ENCODE data around the gene RAB40C.

RAB40C gene

DNA sequence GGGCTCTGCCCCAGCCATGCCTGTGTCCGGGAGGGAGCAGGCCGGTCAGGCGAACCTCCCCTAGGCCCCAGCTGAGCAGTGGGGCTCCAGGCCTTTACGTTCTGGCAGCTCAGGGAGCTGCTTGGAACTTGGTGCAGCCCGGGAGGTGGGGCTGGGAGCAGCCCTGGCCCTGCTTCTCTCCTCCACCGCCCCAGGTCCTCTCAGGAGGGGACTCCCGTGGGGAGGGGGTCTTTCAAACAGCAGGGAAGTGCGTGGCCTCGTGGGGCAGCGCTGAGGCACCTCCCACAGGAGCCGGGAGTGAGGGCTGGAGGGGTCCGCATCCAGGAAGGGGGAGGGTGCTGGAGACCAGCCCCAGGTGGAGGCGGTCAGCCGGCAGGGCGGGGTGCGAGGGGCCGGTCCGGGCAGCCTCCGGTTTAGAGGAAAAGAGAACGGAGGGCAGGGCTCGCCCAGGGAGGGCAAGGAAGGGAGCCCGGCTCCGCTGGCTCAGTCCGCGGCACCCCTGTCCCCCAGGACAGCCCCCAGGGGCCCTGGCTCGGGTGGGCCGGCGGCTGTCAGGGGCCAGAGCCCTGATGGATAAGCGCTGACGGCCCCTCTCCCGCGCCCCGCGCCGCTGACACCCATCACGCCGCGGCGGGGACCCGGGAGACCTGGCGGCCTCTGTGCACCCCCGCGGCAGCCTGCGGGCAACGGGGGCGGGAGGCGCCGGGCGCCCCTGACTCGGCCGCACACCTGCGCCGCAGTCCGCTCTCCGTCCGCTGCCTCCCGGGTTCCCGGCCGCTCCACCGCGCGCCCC is 30.3 kb upstream of the RAB40C start:
- no peak for FAIRE-seq

GRCh38 chr16:560204-560700 is 29.6 kb upstream of the RAB40C start, which contains the start of gene PRR35:
TSS of gene PRR35 (plus strand) at chr16:560394. CDS start at chr16:563295, 2,901 bp downstream.
- no peak for FAIRE-seq

DNA sequence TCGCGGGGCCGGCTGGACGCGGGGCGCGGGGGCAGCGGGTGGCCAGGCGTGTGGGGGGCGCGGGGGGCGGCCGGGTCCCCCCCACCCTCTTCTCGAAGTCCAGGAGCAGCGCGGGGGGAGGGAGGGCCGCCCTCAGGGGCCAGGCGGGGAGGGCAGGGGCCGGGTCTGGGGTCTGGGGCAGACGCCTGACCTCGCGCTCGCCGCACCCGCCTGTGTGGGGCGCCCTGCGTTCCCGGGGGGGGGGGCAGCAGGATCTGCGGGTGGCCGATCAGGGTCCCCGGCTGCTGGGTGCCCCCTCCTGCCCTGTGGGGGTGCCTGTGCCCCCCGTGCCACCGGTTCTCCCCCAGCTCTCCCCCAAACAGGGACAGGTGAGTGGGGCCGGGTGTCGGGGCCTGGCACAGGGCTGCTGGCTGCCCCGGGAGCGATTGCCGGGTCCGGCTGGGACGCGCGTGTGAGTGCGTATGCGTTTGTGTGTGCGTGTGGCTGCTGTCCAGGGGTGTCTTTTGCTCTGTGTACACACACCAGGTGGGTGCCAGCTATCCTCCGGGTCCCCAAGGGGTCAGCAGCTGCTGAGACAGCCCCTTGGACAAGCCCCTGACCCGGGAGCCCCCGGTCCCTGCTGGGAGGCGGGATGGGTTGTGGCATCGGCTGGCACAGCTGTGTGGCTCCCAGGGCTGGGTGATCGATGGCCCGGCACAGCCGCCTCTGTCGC is 29.0 kb upstream of the RAB40C start:
- FAIRE-seq = no peak

GRCh38 chr16:561413-561794 is 28.5 kb upstream of the RAB40C start:
- FAIRE-seq = no peak

- FAIRE-seq = no peak
These were observed 27.6 kb upstream of the RAB40C start for GRCh38 chr16:561957-562938.

DNA sequence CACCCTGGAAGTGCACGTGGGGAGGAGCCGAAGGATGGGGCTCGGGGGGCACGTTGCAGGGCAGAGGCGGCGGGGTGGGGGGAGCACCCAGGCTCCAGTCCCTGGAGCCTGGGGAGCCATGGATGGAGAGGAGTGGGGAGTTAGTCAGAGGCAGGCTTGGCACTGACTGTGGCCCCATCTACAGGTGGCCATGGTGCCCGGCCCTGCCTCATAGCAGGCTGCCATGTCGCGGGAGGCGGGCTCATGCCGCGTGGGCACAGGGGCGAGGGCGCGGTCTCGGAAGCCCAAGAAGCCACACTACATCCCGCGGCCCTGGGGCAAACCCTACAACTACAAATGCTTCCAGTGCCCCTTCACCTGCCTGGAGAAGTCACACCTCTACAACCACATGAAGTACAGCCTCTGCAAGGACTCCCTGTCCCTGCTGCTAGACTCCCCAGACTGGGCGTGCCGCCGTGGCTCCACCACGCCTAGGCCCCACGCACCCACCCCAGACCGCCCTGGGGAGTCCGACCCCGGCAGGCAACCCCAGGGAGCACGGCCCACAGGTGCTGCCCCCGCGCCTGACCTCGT is 26.7 kb upstream of the RAB40C start:
- no peak for FAIRE-seq

DNA sequence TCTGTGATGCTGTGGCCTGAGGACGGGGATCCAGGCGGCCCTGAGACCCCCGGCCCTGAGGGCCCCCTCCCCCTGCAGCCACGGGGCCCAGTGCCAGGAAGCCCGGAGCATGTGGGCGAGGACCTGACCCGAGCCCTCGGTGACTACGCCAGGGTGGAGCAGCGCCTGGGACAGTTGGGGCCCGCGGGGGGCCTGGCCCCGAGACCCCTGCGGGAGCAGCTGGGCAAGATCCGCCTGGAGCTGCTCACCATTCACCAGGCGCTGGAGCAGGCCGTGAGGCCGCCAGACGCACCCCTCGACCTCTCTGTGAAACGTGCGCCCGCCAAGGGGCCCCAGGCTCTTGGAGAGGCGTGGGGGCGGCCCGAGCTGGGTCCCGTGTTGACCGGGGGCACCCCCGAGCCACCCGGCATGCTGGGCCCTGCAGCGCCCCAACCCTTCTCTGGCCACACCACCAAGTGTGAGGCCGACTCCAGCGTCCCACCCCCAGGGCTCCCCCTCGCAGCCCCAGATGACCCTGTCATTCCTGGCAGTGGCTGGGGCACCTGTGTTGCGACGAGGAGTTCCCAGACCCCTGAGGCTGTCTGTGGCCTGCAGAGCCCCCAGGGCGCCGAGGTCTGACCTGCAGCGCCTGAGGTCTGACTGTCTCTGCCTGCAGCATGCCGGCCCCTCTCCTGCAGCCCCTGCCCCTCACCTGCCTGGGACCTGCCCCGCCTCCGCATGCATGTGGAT is 25.0 kb upstream of the RAB40C start:
- FAIRE-seq = no peak

GRCh38 chr16:565419-566330 is 24.2 kb upstream of the RAB40C start:
- no peak for FAIRE-seq

DNA sequence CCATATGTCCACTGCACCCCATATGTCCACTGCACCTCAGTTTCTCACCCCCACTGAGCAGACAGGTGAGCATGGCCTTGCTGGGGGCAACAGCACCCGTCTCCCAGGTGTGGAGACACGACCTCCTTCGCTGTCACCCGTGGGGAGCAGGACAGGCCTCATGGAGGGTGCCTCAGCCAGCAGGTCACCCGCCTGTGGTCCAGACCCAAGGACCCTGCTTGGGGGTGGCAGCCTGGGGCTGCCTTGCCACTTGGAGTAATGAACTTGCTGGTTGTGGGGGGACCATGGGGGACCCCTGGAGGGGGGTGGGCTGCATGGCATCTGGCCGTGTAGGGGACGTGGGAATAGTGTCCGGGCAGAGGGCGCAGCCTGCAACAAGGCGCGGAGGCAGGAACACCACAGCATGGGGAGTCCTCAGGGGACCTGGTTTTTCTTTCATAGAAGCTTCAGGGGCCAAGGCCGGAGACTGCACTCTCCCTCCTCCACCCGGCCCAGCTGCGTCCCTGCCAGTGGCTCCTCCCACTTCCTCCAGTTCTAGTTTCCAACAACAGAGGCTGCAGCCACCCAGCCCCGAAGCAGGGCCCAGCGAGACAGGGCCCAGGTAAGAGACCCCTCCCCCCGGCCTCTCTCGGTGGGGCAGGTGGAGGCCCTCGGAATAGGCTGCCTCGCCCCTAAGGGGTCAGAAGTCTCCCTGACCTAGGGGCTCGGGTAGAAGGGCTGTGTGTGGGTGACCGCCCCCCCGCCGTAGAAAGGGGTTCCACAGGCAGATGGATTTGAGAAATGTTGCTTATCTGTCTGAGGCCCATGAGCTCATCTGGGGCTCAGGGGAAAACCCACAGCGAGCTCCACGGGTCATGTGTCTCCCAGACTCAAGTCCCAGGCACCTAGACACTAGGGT is 23.1 kb upstream of the RAB40C start, which contains the start of gene NHLRC4:
NHLRC4 (plus strand) TSS at position 531 of the 898 bp plus-strand sequence. CDS start 1,043 bp downstream, outside the sequence.
- FAIRE-seq = no peak

GRCh38 chr16:567373-568256 is 22.3 kb upstream of the RAB40C start:
- no peak for FAIRE-seq

- no peak for FAIRE-seq
These were observed 21.2 kb upstream of the RAB40C start for GRCh38 chr16:568401-569258.

DNA sequence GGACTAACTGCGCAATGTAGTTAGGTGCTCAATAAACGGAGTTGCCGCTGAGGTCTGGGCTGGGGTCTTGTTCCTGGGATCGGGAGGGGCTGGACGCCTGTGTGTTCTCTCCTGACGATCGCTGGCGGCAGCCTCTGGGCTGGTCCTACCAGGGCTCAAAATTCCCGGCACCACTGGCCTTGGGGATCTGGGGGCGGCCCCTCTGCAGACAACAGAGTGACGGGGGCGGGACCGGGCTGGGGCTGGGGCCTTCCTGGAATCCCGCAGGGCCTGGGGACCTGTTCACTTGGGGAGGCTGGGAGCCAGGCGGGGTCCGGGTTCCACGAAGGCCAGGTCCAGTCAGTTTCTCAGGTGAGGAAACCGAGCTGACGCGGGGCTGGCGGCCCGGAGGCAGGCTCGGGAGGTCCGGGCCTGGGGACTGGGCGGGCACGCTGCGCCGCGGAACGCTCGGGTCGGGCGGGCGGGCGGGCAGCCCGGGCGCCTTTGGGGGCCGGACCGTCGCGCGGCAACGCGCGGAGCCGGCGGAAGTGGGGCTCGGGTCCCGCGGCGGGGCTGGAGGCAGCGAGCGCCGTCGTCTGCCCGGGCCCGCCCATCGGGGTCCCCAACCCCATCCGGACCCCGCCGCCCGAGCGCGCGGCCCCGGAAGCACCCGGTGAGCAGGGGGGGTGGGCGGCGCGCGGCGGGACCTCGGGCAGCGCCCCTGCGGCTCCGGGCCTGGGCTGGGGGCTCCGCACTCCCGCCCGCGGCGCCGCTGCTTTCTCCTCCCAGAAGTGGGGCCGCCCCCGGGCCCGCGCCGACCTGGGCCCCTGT is 20.2 kb upstream of the RAB40C start, which contains the start of gene PIGQ:
PIGQ (plus strand) TSS at position 524 of the 810 bp plus-strand sequence. CDS start 4,107 bp downstream, outside the sequence.
- FAIRE-seq = no peak

DNA sequence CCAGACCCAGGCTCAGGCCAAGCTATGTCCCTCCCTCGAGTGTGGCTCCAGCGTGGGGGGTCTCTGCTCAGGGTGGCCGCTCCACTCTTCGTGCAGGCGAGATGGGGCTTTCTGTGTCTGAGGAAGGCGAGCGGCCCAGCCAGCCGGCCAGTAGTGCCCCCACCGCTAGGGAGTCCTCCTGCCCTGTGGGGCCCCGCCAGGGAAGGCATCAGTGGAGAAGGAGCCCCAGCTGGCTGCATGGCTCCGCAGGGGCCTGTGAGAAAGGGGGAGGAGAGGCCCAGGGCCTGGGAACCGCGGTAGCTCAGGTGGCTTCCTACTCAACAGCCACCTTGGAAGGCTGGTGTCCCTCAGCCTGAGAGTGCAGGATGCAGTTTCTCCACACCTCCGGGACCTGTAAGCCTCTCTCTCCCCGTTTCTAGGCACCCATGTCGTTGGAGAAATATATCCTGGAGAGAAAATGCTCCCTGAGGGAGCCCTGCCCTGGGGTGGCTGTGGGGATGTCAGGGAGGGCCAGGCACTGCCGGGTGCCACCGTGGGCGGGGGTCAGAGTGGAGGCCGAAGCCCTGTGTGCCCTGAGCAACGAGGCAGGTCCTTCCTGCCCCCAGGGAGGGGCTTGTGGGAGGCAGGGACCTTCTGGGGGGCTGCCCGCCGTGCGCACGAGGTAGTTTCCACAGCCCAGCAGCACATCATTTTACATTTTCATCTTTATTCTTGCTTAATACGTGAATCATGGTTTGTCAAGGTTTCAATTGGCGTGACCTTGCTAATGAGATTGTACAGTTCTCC is 16.8 kb upstream of the RAB40C start:
- FAIRE-seq = no peak

GRCh38 chr16:574021-574760 is 15.7 kb upstream of the RAB40C start:
- FAIRE-seq = no peak
